GM19043 (cell line): Measurements from ENCODE around the gene RBX1.

ENCODE experiments used
- ATAC-seq: cut with Tn5 transposase; IDR thresholded peaks from one replicate; pipeline ENCODE4 v1.9.1; 2021; ENCODE audit warnings: low read depth; ENCODE audit not compliant: unreplicated experiment

The RBX1 gene

GRCh38 chr22:41021061-41021612, 70.0 kb downstream of the RBX1 start:
- ATAC-seq = no peak

GRCh38 chr22:41021613-41022454, 70.7 kb downstream of the RBX1 start:
- no peak for ATAC-seq

DNA sequence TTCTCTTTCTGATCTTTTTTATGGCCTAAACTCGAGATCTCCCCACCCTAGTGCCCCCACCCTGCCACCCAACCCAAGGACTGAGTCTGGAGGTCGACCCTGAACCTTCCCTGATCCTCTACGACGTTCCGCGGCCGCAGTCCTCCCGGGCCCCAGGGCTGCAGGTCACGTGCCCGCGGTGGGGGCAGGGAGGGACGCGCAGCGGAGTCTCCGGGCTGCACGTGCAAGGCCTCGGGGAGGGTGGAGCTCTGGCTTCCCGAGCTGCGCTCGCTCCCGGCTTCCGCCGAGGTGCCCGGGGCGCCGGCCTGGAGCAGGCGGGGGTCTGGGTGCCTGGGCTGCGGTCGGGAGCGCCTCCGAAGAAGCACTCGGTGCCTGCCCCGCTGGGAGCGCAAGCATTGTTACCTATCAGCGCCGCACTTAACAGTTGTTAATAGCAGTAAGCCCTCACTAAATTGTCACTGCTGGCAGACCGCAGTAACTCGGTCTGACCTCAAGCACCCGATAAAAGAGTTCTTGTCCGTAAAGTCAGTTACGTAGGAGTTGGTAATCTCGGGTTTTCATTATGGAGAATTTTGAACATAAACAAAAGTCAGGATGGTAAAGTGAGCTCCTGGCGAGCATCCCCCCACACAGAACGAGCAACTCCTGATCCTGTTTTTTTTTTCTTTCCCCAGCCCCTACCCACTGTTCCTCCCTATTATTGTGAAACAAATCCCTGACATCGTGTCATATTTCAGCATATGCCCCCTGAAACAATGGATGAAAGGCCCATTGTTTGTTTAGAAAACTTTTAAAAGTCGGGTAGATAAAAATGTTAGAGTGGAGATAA, 71.5 kb downstream of the RBX1 start:
- no peak for ATAC-seq
